SJCRH30 (cell line): ENCODE results near the gene PSME1. TPM values are rescaled to one million over a fixed set of nuclear protein-coding genes. Genes with fewer than 3 reads are reported as not detected.
A peak's percentile ranks its signal among the peaks of the same experiment; 100 is the strongest.

Source experiments
- DNase-seq, 2 experiments: peaks; one replicate each; pipeline ENCODE4 v3.0.0-alpha.2; 2015 to 2020
- H3K27ac ChIP-seq: fragments of 250-450 bp; sonication (Bioruptor Pico); 2 replicates; pipeline ENCODE4 v1.5.1; 2020; ENCODE audit warnings: mild to moderate bottlenecking, moderate library complexity
- H3K27me3 ChIP-seq: fragments of 250-450 bp; sonication (Bioruptor Pico); 2 replicates; pipeline ENCODE4 v1.5.1; 2020; ENCODE audit warnings: mild to moderate bottlenecking, moderate library complexity
- H3K36me3 ChIP-seq: fragments of 250-450 bp; sonication (Bioruptor Pico); 2 replicates; pipeline ENCODE4 v1.5.1; 2020; ENCODE audit warnings: mild to moderate bottlenecking, moderate library complexity
- H3K4me1 ChIP-seq: fragments of 250-450 bp; sonication (Bioruptor Pico); 2 replicates; pipeline ENCODE4 v1.5.1; 2020; ENCODE audit warnings: mild to moderate bottlenecking, moderate library complexity
- H3K4me3 ChIP-seq: fragments of 250-450 bp; sonication (Bioruptor Pico); 2 replicates; pipeline ENCODE4 v1.5.1; 2020; ENCODE audit warnings: mild to moderate bottlenecking, moderate library complexity
- H3K9me3 ChIP-seq: fragments of 250-450 bp; sonication (Bioruptor Pico); replicated peaks from 2 replicates; pipeline ENCODE4 v1.5.1; 2020; ENCODE audit warnings: mild to moderate bottlenecking, moderate library complexity
- total RNA-seq: library from RNA; depleted of rRNA; stranded (reverse); fragments of >200 nt; shearing (Covaris generic); gene quantifications from 2 replicates; pipeline ENCODE4 v1.2.3, GENCODE V29; 2014

Gene PSME1
- total RNA-seq, 1 experiment from 2014 or later = 120 TPM

- H3K36me3 ChIP-seq = peaks cover 24% of the 10 kb centered on the region
- no peak for DNase-seq
- H3K4me3 ChIP-seq = no peak overlapping the region
- no peaks in the 10 kb centered on the region for H3K9me3 ChIP-seq
- no peaks in the 10 kb centered on the region for H3K27me3 ChIP-seq
- no peaks in the 10 kb centered on the region for H3K4me1 ChIP-seq
- H3K27ac ChIP-seq = no peak overlapping the region
These were observed 41.9 kb downstream of the PSME1 start for GRCh38 chr14:24177891-24178290.

- no peak for DNase-seq
- no peaks in the 10 kb centered on the region for H3K4me1 ChIP-seq
- H3K4me3 ChIP-seq = no peak overlapping the region
- H3K36me3 ChIP-seq = peaks cover 31% of the 10 kb centered on the region
- no peaks in the 10 kb centered on the region for H3K27me3 ChIP-seq
- H3K9me3 ChIP-seq = no peaks in the 10 kb centered on the region
- no peak overlapping the region for H3K27ac ChIP-seq
These were observed 42.6 kb downstream of the PSME1 start for GRCh38 chr14:24178399-24179178.

- Histone ChIP-seq H3K9me3 (no peaks in the 10 kb centered on the region), H3K36me3 (peaks cover 36% of the 10 kb centered on the region), H3K27ac (no peak overlapping the region), H3K4me1 (no peaks in the 10 kb centered on the region), H3K4me3 (no peak overlapping the region), H3K27me3 (no peaks in the 10 kb centered on the region)
- no peak for DNase-seq
These were observed 43.4 kb downstream of the PSME1 start for GRCh38 chr14:24179294-24179960.

GRCh38 chr14:24179961-24180796, 44.2 kb downstream of the PSME1 start:
- Histone ChIP-seq H3K4me1 (no peaks in the 10 kb centered on the region), H3K4me3 (no peak overlapping the region), H3K36me3 (peaks cover 44% of the 10 kb centered on the region), H3K27ac (no peak overlapping the region), H3K9me3 (no peaks in the 10 kb centered on the region), H3K27me3 (no peaks in the 10 kb centered on the region)
- DNase-seq = no peak

- no peaks in the 10 kb centered on the region for H3K9me3 ChIP-seq
These were observed 45.5 kb downstream of the PSME1 start for GRCh38 chr14:24181371-24182077.

GRCh38 chr14:24182110-24182882, 46.3 kb downstream of the PSME1 start:
- DNase-seq = no peak
- H3K27ac ChIP-seq = no peak overlapping the region
- no peaks in the 10 kb centered on the region for H3K27me3 ChIP-seq
- H3K36me3 ChIP-seq = peaks cover 55% of the 10 kb centered on the region
- H3K9me3 ChIP-seq = no peaks in the 10 kb centered on the region
- H3K4me3 ChIP-seq = no peak overlapping the region
- no peaks in the 10 kb centered on the region for H3K4me1 ChIP-seq

More at GRCh38 chr14:24181371-24182077, 45.5 kb downstream of the PSME1 start:
- no peak for DNase-seq
- Histone ChIP-seq H3K27me3 (no peaks in the 10 kb centered on the region), H3K27ac (no peak overlapping the region), H3K4me1 (no peaks in the 10 kb centered on the region), H3K36me3 (peaks cover 52% of the 10 kb centered on the region), H3K4me3 (no peak overlapping the region)

- Histone ChIP-seq H3K9me3 (no peaks in the 10 kb centered on the region), H3K4me3 (no peak overlapping the region), H3K4me1 (0 out of 2 replicates have a peak, but pooled peaks cover 5% of the 10 kb centered on the region), H3K36me3 (peaks cover 55% of the 10 kb centered on the region), H3K27ac (no peak overlapping the region), H3K27me3 (no peaks in the 10 kb centered on the region)
- DNase-seq = no peak
These were observed 47.1 kb downstream of the PSME1 start for GRCh38 chr14:24183014-24183481.

- peaks cover 7% of the 10 kb centered on the region; the same call in 1 of the 2 replicates for H3K4me1 ChIP-seq
- peaks cover 48% of the 10 kb centered on the region for H3K36me3 ChIP-seq
- H3K9me3 ChIP-seq = no peaks in the 10 kb centered on the region
- no peak overlapping the region for H3K4me3 ChIP-seq
- no peak for DNase-seq
- H3K27ac ChIP-seq = no peak overlapping the region
- no peaks in the 10 kb centered on the region for H3K27me3 ChIP-seq
These were observed 48.3 kb downstream of the PSME1 start for GRCh38 chr14:24184104-24184970.

GRCh38 chr14:24185026-24185425, 49.0 kb downstream of the PSME1 start:
- Histone ChIP-seq H3K27ac (no peak overlapping the region), H3K27me3 (no peaks in the 10 kb centered on the region), H3K9me3 (no peaks in the 10 kb centered on the region), H3K4me1 (peaks cover 7% of the 10 kb centered on the region; the same call in 1 of the 2 replicates), H3K36me3 (peaks cover 44% of the 10 kb centered on the region), H3K4me3 (no peak overlapping the region)
- DNase-seq = no peak

- Histone ChIP-seq H3K4me1 (peaks cover 7% of the 10 kb centered on the region; the same call in 1 of the 2 replicates), H3K36me3 (peaks cover 40% of the 10 kb centered on the region), H3K9me3 (no peaks in the 10 kb centered on the region), H3K27ac (no peak overlapping the region), H3K27me3 (no peaks in the 10 kb centered on the region), H3K4me3 (no peak overlapping the region)
- no peak for DNase-seq
These were observed 49.7 kb downstream of the PSME1 start for GRCh38 chr14:24185741-24186140.

- Histone ChIP-seq H3K36me3 (peaks cover 32% of the 10 kb centered on the region), H3K4me1 (peaks cover 7% of the 10 kb centered on the region; the same call in 1 of the 2 replicates), H3K9me3 (no peaks in the 10 kb centered on the region), H3K27ac (no peak overlapping the region), H3K4me3 (no peak overlapping the region), H3K27me3 (no peaks in the 10 kb centered on the region)
- DNase-seq = no peak
These were observed 51.0 kb downstream of the PSME1 start for GRCh38 chr14:24186831-24187538.

- no peaks in the 10 kb centered on the region for H3K27me3 ChIP-seq
- H3K4me1 ChIP-seq = peaks cover 7% of the 10 kb centered on the region; the same call in 1 of the 2 replicates
- no peak for DNase-seq
- peaks cover 34% of the 10 kb centered on the region for H3K36me3 ChIP-seq
- H3K4me3 ChIP-seq = peak overlapping the region; percentile 79
- H3K9me3 ChIP-seq = no peaks in the 10 kb centered on the region
- H3K27ac ChIP-seq = no peak overlapping the region
These were observed 51.5 kb downstream of the PSME1 start for GRCh38 chr14:24187539-24187915.
